GM18519 (cell line): ENCODE results near the gene SELENBP1.
"Not testable (repeated sequence)": the region's sequence is repeated elsewhere in the genome, so short reads cannot be mapped to it uniquely, and the experiment has no call there.

ENCODE experiments used
- ATAC-seq: cut with Tn5 transposase; IDR thresholded peaks from one replicate; pipeline ENCODE4 v1.9.1; 2021; ENCODE audit warnings: mild to moderate bottlenecking, moderate library complexity; ENCODE audit not compliant: unreplicated experiment, low FRiP score

Gene SELENBP1

DNA sequence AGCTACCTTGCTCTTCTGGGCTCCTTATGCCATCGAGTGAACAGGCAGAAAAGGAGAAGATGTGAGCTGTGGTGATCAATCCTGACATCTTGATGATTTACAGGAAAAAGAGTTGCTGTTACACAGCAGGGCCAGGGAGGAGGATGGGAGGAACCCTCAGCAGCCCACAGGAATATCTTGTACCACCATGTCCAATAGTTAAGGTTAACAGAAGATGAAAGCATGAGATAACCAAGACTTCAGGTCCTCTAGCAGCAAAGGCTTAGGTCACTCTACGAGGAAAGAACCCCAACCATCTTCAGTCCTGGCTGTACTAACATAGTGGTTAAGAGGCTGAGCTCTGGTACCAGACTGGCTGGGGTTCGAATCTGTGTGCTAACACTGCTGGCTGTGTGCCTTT, 12.1 kb upstream of the SELENBP1 start:
- ATAC-seq = no peak

DNA sequence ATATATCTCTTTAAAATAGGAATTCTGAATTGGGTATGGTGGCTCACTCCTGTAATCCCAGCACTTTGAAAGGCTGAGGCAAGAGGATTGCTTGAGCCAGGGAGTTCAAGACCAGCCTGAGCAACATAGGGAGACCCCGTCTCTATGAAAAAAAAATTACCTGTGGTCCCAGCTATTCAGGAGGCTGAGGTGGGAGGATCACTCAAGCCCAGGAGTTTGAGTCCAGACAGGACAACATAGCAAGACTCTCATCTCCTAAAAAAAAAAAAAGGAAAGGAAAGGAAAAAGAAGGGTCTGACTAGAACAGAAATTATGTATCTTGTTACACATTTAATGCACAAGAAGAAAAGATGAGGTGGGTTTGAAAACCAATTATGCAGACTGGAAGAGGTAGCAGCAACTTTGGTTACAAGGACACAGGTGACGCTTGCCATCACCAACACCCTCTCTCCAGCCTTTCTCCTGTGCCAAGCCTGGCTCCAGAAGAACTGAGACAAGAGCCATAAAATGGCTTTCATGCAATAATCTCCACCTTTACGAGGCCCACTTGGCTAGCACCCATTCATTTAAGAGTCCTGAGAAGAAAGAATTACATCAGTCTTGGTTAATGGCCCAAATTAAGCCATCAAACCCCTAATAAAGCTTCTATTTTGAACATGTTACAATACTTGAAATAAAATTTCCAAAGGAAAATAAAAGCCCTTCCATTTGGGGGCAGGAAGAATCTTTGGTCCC, 4.8 kb upstream of the SELENBP1 start:
- no peak for ATAC-seq

DNA sequence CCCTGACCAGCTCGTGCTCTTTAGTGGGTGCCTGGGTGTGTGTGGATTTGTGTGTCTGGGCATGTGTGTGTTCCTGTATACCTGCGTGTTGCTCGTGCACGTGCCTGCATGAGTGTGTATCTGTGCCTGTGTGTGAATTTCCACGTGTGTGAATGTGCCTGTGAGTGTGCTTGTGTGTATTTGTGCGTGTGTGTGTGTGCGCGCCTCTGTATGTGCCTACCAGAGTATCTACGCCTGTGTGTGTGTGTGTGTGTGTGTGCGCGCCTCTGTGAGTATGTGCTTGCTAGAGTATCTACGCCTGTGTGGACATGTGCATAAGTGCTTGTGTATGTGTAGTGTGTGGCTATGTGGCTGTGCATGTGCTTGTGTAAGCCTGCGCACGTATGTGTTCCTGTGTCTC, 691 bp upstream of the SELENBP1 start:
- no peak for ATAC-seq

DNA sequence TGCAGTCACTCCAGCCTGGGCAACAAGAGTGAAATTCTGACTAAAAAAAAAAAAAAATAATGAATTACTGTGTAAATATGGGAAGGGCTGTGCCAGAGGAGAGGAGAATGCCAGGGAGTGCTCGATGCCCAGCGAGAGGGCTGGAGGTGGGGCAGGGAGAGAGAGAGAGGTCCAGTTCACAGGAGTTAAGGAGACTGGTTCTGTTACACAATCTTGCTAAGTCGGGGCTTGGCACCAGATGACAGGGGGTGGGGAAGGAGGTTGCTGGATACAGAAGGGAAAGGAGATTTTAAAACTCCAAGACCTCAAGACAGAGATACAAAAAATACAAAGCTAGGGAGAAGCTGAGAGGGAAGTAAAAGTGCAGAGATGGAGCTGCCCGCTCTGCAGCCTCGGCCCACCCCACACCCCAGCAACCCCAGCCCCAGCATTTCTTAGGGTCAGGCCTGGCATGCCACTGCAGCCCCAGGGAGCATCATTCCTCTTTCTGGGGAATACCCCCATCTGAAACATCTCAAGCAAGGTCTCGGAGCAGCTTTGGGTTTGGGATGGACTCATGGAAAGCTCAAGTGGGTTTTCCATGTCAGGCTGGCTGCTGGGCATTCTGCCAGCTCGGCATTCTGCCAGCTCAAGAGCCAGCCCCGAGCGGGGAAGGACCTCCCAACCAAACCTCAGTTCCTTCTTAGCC, 991 bp downstream of the SELENBP1 start:
- no peak for ATAC-seq

DNA sequence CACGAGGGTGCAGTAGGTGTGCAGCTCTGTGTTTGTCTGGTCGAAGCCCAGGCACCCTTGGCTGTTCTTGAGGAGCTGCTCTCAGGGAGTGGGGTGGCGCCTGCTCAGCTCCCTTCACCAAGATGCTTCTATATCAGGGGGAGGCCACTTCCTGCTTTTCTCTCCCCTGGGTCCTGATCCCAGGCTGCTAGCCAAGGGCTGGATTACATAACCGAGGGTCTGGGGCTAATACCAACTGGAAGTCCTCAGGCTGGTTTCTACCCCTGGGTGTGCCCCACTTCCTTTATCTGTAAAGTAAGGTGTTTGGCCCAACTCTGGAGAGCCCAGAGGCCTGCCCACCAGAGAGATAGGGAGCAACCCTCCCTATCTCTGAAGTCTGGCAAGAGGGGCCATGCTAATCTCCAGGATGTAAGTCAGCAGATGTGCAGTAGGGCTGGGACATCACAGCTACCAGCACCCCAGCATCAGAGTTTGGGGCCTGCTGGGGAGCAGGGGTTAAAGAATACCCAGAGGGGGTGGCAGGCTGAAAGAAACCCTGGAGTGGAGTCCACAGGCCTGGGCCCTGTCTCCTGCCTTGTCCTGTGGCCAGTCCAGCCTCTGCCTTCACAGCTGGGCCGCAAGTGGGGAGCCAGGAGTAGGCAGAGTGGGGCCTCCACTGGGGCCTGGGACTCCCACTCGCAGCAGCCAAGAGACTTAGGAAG, 2.1 kb downstream of the SELENBP1 start:
- ATAC-seq = no peak

DNA sequence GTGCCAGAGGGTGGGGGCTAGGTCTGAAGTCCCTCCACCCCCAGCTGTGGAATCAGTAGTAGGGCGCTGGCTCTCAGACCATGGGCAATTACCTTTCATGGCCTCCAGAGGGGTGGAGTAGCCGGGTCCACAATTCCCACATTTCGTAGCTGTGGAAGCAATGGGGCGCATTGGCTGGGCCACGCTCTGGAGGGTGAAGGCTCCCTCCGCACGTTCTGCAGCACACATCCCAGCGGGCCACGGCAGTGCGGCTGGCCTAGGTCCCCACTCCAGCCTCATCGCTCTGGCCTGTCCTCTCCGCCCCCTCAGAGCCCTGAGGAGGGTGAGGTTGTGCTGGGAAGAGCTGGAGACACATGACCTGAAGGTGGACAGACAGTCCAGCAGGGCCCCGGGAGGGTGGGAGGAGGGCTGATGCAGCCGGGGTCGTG, 2.9 kb downstream of the SELENBP1 start:
- ATAC-seq = no peak

DNA sequence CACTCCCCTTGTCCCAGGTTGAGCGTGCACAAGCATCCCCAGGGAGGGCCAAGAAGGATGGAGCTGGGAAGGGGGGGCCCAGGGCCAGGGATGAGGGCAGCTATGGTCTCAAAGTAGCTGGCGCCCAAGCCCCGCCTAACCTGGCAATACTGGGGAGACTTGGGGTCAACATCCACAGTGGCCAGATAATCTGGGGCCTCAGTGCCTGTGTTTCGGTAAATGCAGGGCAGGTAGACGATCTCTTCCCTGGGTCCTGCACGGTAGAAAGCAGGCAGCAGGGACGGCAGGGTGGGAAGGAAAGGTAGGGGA, 3.2 kb downstream of the SELENBP1 start:
- no peak for ATAC-seq

DNA sequence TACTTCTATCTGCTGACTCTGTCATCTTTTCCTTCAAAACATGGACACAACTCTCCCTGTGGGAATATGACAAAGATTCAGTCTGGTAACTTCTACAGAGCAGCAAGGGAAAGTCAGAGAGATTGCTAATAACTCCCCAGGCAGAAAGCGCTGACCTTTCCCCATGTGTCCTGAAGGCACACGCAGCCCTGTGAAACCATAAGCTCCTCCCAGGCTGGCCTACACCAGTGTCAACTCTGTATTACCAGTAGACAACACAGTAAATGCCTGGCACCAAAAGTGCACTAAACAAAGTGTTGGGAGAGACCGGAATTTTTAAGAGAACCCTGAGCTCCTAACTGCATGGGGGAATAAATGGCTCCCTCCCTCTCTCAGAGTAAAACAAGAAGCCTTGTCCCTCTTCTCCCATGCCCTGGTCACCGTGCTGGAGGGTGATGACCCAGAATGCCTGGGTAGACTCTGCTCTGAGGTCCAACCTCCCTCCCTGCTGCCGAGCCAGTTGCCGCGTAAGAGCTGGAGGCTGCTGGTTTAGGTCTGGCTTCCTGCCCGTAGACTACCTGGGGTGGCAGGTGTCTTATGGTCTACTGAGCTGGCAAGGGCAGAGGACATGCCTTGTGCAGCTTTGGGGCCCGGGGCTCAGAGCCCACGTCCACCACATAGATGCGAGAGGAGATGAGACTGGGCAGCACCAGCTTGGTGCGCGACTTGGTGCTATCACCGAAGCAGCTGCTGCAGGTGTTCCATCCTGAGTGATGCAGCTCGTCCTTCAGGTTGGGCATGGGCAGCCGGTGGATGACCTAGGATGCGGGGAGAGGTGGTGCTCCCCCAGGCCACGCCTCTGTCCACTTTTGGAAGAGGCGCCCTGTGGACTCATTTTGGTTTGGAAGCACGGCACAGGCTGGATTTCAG, 3.9 kb downstream of the SELENBP1 start:
- ATAC-seq = no peak

DNA sequence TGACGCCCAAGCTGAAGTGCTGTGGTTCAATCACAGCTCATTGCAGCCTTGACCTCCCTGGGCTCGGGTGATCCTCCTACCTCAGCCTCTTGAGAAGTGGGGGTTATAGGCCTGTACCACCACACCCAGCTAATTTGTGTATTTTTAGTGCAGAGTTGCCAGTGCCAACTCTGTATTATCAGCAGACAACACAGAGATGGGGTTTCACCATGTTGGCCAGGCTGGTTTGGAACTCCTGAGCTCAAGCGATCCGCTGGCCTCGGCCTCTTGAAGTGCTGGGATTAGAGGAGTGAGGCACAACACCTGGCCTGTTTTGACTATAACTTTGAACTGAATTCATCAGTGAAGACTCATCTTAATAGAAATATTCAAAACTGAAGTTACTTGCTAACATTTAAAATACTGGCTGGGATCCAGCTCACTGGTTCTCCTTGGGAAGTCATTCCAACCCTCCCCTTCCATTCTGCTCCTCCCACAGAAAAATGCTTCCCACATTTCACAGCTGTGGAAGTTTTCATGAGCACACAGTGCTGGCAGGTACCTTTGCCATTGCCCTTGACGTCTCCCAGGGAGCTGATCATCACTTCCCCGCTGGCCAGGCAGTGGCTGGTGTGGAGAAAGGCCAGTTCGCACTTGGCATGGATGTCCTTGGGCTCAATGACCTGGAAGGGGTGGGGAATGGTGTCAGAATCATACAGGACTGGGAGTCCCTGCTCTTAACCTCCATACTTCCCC, 4.7 kb downstream of the SELENBP1 start:
- ATAC-seq = no peak

DNA sequence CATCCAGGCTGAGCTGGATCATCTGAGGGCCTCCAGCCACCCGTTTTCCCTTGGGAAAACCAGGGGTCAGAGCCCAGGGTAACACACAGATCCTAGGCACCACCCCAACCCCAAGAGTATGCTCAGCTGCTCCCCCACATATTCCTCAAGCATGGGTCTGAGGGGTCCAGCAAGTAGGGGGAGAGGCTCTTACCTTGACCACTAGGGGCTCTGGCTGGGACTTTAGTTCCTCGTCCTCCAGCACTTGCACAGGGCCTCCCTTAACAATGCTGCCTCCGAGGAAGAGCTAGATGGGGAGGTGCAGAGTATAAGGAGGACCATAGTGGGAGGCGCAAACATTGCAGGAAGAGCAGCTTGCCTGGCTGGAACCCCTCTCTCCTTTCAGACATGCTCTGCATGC, 7.5 kb downstream of the SELENBP1 start:
- ATAC-seq = no peak

DNA sequence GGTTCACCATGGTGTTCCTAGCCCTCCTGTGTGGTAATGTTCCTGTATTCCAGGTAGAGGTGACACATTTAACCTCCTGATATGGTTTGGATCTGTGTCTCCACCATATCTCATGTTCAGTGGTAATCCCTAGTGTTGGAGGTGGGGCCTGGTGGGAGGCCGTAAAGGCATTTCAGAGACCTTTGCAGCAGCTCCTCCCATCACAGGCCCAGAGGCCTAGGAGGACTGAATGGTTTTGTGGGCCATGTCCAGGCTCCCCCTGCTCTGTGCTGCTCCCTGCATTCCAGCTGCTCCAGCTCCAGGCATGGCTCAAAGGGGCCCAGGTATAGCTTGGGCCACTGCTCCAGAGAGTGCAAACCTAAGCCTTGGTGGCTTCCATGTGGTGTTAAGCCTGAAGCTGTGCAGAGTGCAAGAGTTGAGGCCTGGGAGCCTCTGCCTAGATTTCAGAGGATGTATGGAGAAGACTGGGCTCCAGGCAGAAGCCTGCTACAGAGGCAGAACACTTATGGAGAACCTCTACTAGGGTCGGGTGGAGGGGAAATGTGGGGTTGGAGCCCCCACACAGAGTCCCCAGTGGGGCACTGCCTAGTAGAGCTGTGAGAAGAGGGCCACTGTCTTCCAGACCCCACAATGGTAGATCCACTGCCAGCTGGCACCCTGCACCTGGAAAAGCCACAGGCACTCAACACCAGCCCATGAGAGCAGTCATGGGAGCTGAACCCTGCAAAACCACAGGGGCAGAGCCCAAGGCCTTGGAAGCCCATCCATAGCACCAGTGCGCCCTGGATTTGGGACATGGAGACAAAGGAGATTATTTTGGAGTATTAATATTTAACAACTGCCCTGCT, 10.0 kb downstream of the SELENBP1 start:
- no peak for ATAC-seq

DNA sequence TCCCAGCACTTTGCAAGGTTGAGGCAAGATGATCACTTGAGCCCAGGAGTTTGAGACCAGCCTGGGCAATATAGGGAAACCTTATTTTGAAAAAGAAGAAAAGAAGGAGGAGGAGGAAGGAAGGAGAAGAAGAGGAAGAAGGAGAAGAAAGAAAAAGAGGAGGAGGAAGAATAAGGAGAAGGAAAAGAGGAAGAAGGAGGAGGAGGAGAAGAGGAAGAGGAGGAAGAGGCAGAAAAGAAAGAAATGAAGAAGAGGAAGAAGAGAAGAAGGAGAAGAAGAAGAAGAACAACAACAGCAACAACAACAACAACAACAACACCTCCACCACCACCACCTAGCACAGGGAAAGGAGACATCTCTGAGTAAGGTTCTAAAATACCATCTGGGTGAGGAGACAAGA, 10.6 kb downstream of the SELENBP1 start:
- no peak for ATAC-seq

DNA sequence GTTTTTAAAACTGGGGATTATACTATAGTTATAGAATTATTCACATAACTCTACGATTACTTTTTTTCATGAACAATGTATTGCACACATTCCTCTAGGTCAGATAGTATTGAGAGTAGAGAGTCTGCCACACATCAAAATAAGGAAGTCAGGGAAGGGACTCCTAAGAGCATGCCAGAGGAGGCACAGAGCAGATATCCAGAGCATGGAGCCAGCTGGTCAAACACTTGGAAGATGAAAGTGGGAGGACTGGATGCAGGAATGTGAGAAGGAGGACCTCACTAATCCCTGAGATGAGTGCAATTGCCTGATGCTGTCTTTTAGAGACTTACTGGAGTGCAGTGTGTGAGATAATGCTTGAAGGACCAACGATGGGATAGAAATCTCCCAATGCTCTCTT, 15.8 kb downstream of the SELENBP1 start:
- ATAC-seq = no peak

DNA sequence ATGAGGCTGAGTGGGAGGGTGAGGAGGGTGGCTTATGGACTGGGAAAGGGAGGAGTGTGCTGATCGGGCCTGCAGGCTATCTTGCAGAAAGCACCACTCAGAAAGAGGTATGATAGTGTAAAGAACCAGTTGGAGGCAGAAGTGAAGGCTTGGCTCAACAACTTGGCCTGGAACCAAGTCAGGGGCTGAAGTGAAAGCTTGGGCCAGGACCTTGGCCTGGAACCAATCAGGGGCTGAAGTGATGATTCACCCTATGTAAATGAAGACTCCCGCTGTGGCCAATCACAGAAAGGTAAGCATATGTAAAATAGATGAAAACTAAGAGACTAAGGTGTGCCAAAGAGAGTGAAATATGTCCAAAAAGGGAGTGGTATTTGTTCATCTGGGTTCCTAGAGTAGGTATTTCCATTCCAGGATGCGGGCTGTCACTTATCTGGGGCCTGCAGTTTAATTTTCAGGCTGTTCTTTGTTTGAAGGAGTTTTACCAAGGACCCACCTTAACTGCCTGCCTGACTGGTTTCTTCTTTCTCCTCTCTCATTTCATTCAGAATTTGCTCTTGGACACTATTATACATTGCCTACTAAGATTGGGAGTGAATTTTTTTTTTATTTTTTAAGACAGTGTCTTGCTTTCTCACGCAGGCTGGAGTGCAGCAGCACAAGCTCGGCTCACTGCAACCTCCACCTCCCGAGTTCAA, 20.3 kb downstream of the SELENBP1 start:
- ATAC-seq = no peak

DNA sequence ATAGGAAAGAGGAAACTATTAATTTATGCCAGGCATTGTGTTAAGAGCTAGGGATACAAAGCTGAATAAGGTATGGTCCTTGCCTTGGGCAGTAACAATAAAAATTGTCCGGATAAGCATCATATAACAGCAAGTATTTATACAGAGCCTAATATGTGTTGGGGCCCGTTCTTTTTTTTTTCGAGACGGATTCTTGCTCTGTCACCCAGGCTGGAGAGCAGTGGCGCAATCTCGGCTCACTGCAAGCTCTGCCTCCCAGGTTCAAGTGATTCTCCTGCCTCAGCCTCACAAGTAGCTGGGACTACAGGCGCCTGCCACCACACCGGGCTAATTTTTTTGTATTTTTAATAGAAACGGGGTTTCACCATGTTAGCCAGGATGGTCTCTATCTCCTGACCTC, 22.2 kb downstream of the SELENBP1 start:
- not testable (repeated sequence) for ATAC-seq

DNA sequence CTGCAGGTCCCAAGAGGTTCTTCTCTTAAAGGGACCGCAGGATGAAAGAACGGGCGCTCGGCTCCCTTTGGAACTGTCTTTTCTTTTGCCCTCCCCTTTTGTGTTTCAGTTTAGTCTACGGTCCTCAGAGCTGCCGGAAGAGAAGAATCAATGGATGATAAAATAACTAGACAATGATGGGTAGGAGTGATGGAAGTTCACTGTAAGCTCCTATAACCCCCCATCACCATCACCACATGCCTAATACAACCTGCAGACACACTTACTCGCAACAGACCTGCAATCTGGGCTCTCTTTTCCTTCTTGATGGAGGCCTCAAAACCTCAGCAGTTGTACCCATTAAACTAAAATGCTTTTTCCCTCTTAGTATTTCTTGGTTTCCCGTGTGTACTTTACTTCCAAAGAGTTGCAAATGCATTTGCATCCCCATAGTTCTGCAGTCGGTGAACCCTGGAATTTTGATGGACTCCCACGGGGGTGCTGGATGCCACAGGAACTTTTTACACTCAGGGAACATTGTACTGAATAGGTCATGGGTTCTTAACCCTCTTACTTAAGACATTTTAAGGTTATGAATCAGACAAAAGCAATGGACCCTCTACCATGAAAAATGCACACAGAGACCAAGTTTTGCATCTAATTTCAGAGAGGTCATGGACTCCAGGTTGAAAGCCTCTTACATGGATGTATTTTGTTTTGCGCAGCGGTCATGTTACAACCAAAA, 24.8 kb downstream of the SELENBP1 start:
- peak; percentile 6 for ATAC-seq

DNA sequence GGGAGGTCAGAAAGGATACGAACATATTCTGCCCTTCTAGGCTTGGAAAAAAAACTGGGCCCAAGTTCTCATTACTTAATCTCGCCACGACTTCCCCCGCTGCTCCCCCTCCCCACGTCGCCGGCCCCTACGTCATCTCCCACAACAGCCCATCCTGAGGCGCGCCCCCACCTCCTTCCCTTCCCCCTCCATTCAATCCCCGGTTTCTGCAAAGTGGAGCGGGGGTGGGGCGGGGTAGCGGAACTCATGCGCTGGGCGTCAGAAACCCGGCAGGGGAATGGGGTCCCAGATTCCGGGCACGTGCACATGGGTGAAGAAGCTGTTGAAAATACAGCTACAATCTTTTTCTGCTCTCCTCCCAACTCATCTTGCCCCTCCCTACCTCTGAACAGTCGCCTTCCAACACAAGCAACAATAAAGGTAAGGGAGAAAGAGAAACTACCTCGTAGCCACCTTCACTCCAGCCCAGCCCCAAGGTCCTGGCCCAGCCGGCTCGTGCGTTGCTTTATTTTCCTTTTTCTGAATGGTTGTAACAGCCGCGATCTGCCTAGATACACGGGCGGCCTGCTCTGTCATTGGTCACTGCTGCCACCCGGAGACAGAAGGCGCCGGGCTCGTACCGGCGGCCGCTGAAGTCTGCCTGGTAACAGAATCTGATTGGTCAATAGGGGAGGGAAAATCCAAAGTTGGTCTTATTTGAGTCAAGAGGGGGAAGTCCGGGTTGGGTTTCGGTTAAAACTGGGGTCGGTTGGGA, 25.6 kb downstream of the SELENBP1 start, which contains the start of gene RFX5:
Gene RFX5 (minus strand): TSS at position 484 of the 754 bp plus-strand sequence. CDS start 932 bp downstream, outside the sequence.
- ATAC-seq = peak; percentile 90
